GM23338 (cell line): ENCODE data around the gene MMRN2. TPM values are rescaled to one million over a fixed set of nuclear protein-coding genes. Genes with fewer than 3 reads are reported as not detected.

Experiments
- ATAC-seq: fragments of 200-7000 bp; cut with Tn5 transposase; 3 replicates; pipeline ENCODE4 v1.9.1; 2020
- DNase-seq: peaks from one replicate; pipeline ENCODE4 v3.0.0-alpha.2; 2015; ENCODE audit warnings: low spot score
- H2AFZ ChIP-seq: fragments of 200-600 bp; sonication (generic); 2 replicates; pipeline ENCODE4 v1.8.0; 2016; ENCODE audit warnings: antibody characterized with exemption, mild to moderate bottlenecking, moderate library complexity
- H3F3A ChIP-seq: fragments of 200-600 bp; sonication (generic); replicated peaks from 2 replicates; pipeline ENCODE4 v1.8.0; 2017; ENCODE audit warnings: antibody characterized with exemption, mixed run types, low read depth
- H3K27ac ChIP-seq: fragments of 200-600 bp; sonication (generic); 2 replicates; pipeline ENCODE4 v1.6.1; 2016; ENCODE audit warnings: low read depth
- H3K27me3 ChIP-seq: fragments of 200-600 bp; sonication (generic); 2 replicates; pipeline ENCODE4 v1.8.0; 2016; ENCODE audit warnings: mild to moderate bottlenecking, mixed run types, moderate library complexity; ENCODE audit not compliant: insufficient read depth
- H3K36me3 ChIP-seq: fragments of 200-600 bp; sonication (generic); 2 replicates; pipeline ENCODE4 v1.8.0; 2016; ENCODE audit warnings: mild to moderate bottlenecking; ENCODE audit not compliant: insufficient read depth
- H3K4me1 ChIP-seq: fragments of 200-600 bp; sonication (generic); 2 replicates; pipeline ENCODE4 v1.8.0; 2016; ENCODE audit warnings: mild to moderate bottlenecking, moderate library complexity; ENCODE audit not compliant: insufficient read depth
- H3K4me2 ChIP-seq: fragments of 200-600 bp; sonication (generic); 2 replicates; pipeline ENCODE4 v1.7.1; 2017; ENCODE audit warnings: mixed run types
- H3K4me3 ChIP-seq: fragments of 200-600 bp; sonication (generic); 2 replicates; pipeline ENCODE4 v1.6.1; 2016; ENCODE audit warnings: mixed run types
- H3K79me2 ChIP-seq: fragments of 200-600 bp; sonication (generic); replicated peaks from 2 replicates; pipeline ENCODE4 v1.8.0; 2017; ENCODE audit warnings: mild to moderate bottlenecking; ENCODE audit not compliant: insufficient read depth
- H3K9me2 ChIP-seq: fragments of 200-600 bp; sonication (generic); 2 replicates; pipeline ENCODE4 v1.8.0; 2017; ENCODE audit not compliant: insufficient read depth
- H4K20me1 ChIP-seq: fragments of 200-600 bp; sonication (generic); replicated peaks from 2 replicates; pipeline ENCODE4 v1.8.0; 2017; ENCODE audit warnings: mild to moderate bottlenecking; ENCODE audit not compliant: insufficient read depth
- H3K27ac Mint-ChIP-seq: 2 replicates; pipeline ENCODE4 v1.8.0; 2020; ENCODE audit warnings: inconsistent platforms, mild to moderate bottlenecking, moderate library complexity, mixed read lengths
- H3K27me3 Mint-ChIP-seq: 3 replicates; pipeline ENCODE4 v1.8.0; 2022; ENCODE audit warnings: low read depth, mild to moderate bottlenecking, moderate library complexity, mixed read lengths, inconsistent platforms; ENCODE audit not compliant: insufficient read depth, poor library complexity
- H3K36me3 Mint-ChIP-seq: 3 replicates; pipeline ENCODE4 v1.8.0; 2021; ENCODE audit warnings: low read depth, mild to moderate bottlenecking, inconsistent platforms, moderate library complexity, mixed read lengths
- H3K4me1 Mint-ChIP-seq: 3 replicates; pipeline ENCODE4 v1.8.0; 2020; ENCODE audit warnings: mild to moderate bottlenecking, inconsistent platforms, mixed read lengths
- H3K4me3 Mint-ChIP-seq: 3 replicates; pipeline ENCODE4 v1.8.0; 2021; ENCODE audit warnings: moderate library complexity, mild to moderate bottlenecking, inconsistent platforms, mixed read lengths
- H3K9me3 Mint-ChIP-seq: 3 replicates; pipeline ENCODE4 v1.8.0; 2020; ENCODE audit warnings: moderate library complexity, mild to moderate bottlenecking, inconsistent platforms, mixed read lengths
- CREB1 ChIP-seq: fragments of 250-450 bp; sonication (Bioruptor Pico); IDR thresholded peaks from 2 replicates; pipeline ENCODE4 v1.5.0; 2020; ENCODE audit warnings: low read depth, mild to moderate bottlenecking, moderate library complexity
- EZH2 ChIP-seq: fragments of 200-600 bp; sonication (generic); IDR thresholded peaks from one replicate; pipeline ENCODE4 v1.8.0; 2017; ENCODE audit warnings: antibody characterized with exemption, mild to moderate bottlenecking, low read depth; ENCODE audit not compliant: unreplicated experiment
- EZH2phosphoT487 ChIP-seq: fragments of 200-600 bp; sonication (generic); IDR thresholded peaks from one replicate; pipeline ENCODE4 v1.8.1; 2018; ENCODE audit warnings: antibody characterized with exemption; ENCODE audit not compliant: unreplicated experiment
- JUNB ChIP-seq: IDR thresholded peaks from one replicate; pipeline ENCODE4 v1.6.1; 2016; ENCODE audit warnings: antibody characterized with exemption; ENCODE audit not compliant: unreplicated experiment
- POLR2AphosphoS5 ChIP-seq: IDR thresholded peaks from 2 replicates; pipeline ENCODE4 v1.6.1; 2016; ENCODE audit warnings: antibody characterized with exemption, low read depth
- STAT1 ChIP-seq: IDR thresholded peaks from one replicate; pipeline ENCODE4 v1.6.1; 2016; ENCODE audit warnings: antibody characterized with exemption; ENCODE audit not compliant: unreplicated experiment
- polyA plus RNA-seq: library from polyadenylated mRNA; unstranded; fragments of >200 nt; fragmentation: Nextera tagmentation; extraction: Ambion mirVana; gene quantifications from 2 replicates; pipeline ENCODE4 v1.2.1, GENCODE V29; 2016
- total RNA-seq: library from RNA; depleted of rRNA; stranded (reverse); fragments of >200 nt; shearing (Covaris generic); gene quantifications from 2 replicates; pipeline ENCODE4 v1.2.3, GENCODE V29; 2014
- TF ChIP-seq, protein P1 (sequence below): fragments of 250-450 bp; sonication (Bioruptor Pico); IDR thresholded peaks from 2 replicates; pipeline ENCODE4 v1.5.0; 2020; ENCODE audit warnings: mild to moderate bottlenecking, moderate library complexity
- TF ChIP-seq, protein P2 (sequence below): IDR thresholded peaks from 2 replicates; pipeline ENCODE4 v1.6.1; 2016; ENCODE audit warnings: antibody characterized with exemption
- TF ChIP-seq, protein P3 (sequence below): IDR thresholded peaks from one replicate; pipeline ENCODE4 v1.6.1; 2018; ENCODE audit warnings: antibody characterized with exemption; ENCODE audit not compliant: unreplicated experiment

MMRN2 gene
- total and polyA plus RNA-seq, 2 experiments from 2014 or later: 0.32 to 2.4 TPM

DNA sequence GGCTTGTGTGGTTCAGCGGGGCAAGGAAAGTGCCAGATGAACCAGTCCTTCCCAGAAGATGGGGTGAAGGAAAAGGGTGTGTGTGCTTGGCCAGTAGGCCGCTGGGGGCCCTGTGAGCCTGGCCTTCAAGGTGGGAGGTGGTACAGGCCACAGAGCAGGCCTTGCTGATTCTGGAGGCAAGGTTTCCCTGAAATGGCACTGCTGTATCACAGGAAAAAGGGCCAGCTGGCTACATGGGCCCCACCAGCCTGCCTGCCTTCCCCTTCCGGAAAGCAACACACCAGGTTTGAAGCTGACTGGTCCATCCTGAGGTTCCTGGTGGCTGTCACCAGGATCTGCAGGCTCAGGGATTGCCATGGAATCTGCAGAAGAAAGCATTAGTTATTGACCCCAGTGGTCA lies 12.5 kb downstream of the MMRN2 start (continued):
- TF ChIP-seq, protein P1, sequence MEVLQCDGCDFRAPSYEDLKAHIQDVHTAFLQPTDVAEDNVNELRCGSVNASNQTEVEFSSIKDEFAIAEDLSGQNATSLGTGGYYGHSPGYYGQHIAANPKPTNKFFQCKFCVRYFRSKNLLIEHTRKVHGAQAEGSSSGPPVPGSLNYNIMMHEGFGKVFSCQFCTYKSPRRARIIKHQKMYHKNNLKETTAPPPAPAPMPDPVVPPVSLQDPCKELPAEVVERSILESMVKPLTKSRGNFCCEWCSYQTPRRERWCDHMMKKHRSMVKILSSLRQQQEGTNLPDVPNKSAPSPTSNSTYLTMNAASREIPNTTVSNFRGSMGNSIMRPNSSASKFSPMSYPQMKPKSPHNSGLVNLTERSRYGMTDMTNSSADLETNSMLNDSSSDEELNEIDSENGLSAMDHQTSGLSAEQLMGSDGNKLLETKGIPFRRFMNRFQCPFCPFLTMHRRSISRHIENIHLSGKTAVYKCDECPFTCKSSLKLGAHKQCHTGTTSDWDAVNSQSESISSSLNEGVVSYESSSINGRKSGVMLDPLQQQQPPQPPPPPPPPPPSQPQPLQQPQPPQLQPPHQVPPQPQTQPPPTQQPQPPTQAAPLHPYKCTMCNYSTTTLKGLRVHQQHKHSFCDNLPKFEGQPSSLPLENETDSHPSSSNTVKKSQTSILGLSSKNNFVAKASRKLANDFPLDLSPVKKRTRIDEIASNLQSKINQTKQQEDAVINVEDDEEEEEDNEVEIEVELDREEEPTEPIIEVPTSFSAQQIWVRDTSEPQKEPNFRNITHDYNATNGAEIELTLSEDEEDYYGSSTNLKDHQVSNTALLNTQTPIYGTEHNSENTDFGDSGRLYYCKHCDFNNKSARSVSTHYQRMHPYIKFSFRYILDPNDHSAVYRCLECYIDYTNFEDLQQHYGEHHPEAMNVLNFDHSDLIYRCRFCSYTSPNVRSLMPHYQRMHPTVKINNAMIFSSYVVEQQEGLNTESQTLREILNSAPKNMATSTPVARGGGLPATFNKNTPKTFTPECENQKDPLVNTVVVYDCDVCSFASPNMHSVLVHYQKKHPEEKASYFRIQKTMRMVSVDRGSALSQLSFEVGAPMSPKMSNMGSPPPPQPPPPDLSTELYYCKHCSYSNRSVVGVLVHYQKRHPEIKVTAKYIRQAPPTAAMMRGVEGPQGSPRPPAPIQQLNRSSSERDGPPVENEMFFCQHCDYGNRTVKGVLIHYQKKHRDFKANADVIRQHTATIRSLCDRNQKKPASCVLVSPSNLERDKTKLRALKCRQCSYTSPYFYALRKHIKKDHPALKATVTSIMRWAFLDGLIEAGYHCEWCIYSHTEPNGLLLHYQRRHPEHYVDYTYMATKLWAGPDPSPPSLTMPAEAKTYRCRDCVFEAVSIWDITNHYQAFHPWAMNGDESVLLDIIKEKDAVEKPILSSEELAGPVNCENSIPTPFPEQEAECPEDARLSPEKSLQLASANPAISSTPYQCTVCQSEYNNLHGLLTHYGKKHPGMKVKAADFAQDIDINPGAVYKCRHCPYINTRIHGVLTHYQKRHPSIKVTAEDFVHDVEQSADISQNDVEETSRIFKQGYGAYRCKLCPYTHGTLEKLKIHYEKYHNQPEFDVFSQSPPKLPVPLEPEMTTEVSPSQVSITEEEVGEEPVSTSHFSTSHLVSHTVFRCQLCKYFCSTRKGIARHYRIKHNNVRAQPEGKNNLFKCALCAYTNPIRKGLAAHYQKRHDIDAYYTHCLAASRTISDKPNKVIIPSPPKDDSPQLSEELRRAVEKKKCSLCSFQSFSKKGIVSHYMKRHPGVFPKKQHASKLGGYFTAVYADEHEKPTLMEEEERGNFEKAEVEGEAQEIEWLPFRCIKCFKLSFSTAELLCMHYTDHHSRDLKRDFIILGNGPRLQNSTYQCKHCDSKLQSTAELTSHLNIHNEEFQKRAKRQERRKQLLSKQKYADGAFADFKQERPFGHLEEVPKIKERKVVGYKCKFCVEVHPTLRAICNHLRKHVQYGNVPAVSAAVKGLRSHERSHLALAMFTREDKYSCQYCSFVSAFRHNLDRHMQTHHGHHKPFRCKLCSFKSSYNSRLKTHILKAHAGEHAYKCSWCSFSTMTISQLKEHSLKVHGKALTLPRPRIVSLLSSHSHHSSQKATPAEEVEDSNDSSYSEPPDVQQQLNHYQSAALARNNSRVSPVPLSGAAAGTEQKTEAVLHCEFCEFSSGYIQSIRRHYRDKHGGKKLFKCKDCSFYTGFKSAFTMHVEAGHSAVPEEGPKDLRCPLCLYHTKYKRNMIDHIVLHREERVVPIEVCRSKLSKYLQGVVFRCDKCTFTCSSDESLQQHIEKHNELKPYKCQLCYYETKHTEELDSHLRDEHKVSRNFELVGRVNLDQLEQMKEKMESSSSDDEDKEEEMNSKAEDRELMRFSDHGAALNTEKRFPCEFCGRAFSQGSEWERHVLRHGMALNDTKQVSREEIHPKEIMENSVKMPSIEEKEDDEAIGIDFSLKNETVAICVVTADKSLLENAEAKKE (CRISPR knock-in tag): no peak

DNA sequence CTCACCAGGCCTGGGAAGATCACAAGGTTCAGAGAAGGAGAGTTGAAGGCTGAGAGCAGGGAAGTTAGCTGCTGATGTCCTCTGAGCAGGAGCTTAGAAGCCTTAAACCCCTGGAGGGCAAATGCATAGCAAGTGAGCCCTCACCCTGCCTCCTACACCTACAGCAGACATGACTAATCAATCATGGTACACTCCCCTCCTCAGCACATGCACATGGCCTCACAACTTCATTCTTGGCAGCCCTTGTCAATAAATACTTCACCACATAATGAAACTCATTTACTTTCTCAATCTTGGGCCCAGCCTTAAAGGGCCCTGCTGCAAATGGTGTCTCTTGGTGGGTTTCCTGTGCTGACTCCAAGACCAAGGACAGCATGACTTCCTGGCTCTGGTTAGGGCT lies 12.9 kb downstream of the MMRN2 start:
- H3K4me2 ChIP-seq: no peak overlapping the region
- H3K79me2 ChIP-seq: no peaks in the 10 kb centered on the region
- no peak for TF ChIP-seq JUNB
- Mint-ChIP-seq H3K27ac (no peak overlapping the region), H3K4me1 (peaks cover 15% of the 10 kb centered on the region), H3K4me3 (no peak overlapping the region), H3K27me3 (peaks cover 29% of the 10 kb centered on the region), H3K36me3 (0 out of 3 replicates have a peak, but pooled peaks cover 5% of the 10 kb centered on the region), H3K9me3 (peaks cover 3% of the 10 kb centered on the region; the same call in 2 of the 3 replicates)
- H3K4me3 ChIP-seq: no peak overlapping the region
- peaks cover 8% of the 10 kb centered on the region; the same call in 1 of the 2 replicates for H3K27me3 ChIP-seq
- H4K20me1 ChIP-seq: no peaks in the 10 kb centered on the region
- ATAC-seq (no peak), DNase-seq (no peak)
- no peaks in the 10 kb centered on the region for H3K9me2 ChIP-seq
- H2AFZ ChIP-seq: no peak overlapping the region; the same call in 1 of the 2 replicates
- H3K27ac ChIP-seq: no peak overlapping the region
- H3F3A ChIP-seq: no peaks in the 10 kb centered on the region
- peaks cover 6% of the 10 kb centered on the region; the same call in 1 of the 2 replicates for H3K4me1 ChIP-seq
- no peaks in the 10 kb centered on the region for H3K36me3 ChIP-seq

DNA sequence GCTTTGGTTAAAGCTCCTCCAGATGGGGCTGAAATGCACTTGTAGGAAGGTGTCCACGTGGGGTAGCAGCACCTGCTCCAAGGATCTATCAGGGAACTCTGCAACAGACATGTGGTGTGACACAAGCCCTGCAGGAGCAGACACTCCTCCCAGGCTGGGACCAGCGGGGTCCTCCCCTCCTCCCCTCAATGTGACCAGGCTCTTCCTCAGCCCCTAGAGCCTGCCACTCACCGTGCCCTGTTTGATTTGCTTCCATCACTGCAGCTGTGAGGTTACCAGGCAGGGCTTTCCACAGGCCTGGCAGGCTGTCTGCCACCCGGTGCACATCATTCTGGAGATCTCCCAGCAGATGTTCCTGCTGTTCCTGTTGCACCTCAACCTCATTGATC lies 13.4 kb downstream of the MMRN2 start:
- Histone ChIP-seq H3K4me1 (peaks cover 6% of the 10 kb centered on the region; the same call in 1 of the 2 replicates), H3K27ac (no peak overlapping the region), H3K4me3 (no peak overlapping the region), H3K36me3 (no peaks in the 10 kb centered on the region), H2AFZ (no peak overlapping the region), H3K9me2 (no peaks in the 10 kb centered on the region), H3K27me3 (peaks cover 8% of the 10 kb centered on the region; the same call in 1 of the 2 replicates), H3F3A (no peaks in the 10 kb centered on the region), H4K20me1 (no peaks in the 10 kb centered on the region), H3K4me2 (no peak overlapping the region), H3K79me2 (no peaks in the 10 kb centered on the region)
- Mint-ChIP-seq H3K27me3 (peaks cover 30% of the 10 kb centered on the region), H3K9me3 (peaks cover 3% of the 10 kb centered on the region; the same call in 2 of the 3 replicates), H3K4me3 (no peak overlapping the region), H3K36me3 (0 out of 3 replicates have a peak, but pooled peaks cover 5% of the 10 kb centered on the region), H3K27ac (no peak overlapping the region), H3K4me1 (peaks cover 15% of the 10 kb centered on the region)
- no peak for TF ChIP-seq STAT1
- TF ChIP-seq CREB1 (CRISPR knock-in tag): no peak
- TF ChIP-seq, protein P2, sequence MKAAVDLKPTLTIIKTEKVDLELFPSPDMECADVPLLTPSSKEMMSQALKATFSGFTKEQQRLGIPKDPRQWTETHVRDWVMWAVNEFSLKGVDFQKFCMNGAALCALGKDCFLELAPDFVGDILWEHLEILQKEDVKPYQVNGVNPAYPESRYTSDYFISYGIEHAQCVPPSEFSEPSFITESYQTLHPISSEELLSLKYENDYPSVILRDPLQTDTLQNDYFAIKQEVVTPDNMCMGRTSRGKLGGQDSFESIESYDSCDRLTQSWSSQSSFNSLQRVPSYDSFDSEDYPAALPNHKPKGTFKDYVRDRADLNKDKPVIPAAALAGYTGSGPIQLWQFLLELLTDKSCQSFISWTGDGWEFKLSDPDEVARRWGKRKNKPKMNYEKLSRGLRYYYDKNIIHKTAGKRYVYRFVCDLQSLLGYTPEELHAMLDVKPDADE: no peak
- TF ChIP-seq, protein P3, sequence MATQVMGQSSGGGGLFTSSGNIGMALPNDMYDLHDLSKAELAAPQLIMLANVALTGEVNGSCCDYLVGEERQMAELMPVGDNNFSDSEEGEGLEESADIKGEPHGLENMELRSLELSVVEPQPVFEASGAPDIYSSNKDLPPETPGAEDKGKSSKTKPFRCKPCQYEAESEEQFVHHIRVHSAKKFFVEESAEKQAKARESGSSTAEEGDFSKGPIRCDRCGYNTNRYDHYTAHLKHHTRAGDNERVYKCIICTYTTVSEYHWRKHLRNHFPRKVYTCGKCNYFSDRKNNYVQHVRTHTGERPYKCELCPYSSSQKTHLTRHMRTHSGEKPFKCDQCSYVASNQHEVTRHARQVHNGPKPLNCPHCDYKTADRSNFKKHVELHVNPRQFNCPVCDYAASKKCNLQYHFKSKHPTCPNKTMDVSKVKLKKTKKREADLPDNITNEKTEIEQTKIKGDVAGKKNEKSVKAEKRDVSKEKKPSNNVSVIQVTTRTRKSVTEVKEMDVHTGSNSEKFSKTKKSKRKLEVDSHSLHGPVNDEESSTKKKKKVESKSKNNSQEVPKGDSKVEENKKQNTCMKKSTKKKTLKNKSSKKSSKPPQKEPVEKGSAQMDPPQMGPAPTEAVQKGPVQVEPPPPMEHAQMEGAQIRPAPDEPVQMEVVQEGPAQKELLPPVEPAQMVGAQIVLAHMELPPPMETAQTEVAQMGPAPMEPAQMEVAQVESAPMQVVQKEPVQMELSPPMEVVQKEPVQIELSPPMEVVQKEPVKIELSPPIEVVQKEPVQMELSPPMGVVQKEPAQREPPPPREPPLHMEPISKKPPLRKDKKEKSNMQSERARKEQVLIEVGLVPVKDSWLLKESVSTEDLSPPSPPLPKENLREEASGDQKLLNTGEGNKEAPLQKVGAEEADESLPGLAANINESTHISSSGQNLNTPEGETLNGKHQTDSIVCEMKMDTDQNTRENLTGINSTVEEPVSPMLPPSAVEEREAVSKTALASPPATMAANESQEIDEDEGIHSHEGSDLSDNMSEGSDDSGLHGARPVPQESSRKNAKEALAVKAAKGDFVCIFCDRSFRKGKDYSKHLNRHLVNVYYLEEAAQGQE: no peak
- TF ChIP-seq EZH2: no peak
- no peak for TF ChIP-seq POLR2AphosphoS5
- no peak for TF ChIP-seq EZH2phosphoT487
- ATAC-seq: no peak
- no peak for DNase-seq
